ENCODE results near the gene PRICKLE3.

The PRICKLE3 gene

GRCh38 chrX:49199315-49199595 lies 13.1 kb upstream of the PRICKLE3 start:
- H3K4me1 ChIP-seq (ENCODE audit: insufficient read depth, low read length), result peaks cover 9% of the 10 kb centered on the region
- peak overlapping the region; percentile 54; the same call in 1 of the 2 replicates for H3K9ac ChIP-seq (ENCODE audit: low read depth, low read length)
- H3K36me3 ChIP-seq (ENCODE audit: insufficient read depth, low read length), result no peaks in the 10 kb centered on the region
- H3K9me3 ChIP-seq (ENCODE audit: control insufficient read depth, insufficient read depth, low read length), result no peaks in the 10 kb centered on the region

DNA sequence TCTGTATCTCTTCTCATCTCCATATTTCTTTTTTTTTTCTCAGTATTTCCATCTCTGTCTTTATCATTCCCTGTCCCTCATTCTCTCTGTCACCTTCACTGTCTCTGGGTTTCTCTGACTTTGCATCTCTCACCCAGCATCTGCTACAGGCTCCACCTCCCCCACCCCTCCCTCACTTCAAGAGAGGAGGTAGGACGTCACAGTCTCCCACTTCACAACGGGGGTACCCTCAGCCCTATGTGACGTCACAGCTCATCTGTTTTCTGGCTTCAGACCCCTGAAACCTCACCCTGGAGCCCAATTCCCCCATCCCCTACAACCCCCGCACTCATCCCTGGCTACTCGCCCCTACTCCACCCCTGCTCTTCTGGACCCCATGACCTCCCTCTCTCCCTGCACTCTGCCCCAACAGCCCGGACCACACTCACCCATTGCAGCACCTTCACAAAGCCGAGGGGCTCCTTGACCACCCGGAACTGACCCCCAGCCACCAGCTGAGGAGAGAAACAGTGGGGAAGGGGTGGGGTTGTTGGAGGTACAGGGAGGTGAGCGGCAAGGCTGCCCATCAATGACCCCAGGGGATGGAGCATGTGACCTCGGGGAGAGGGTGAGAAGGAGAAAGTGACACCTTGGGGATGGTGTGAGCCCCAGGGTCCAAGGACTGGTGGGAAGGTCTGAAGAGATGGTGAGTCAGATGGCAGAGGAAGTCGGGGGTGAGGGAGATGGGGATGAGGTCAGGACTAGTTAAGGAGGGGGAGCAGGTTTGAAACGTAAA lies 12.6 kb upstream of the PRICKLE3 start:
- Histone ChIP-seq H3K9me3 (ENCODE audit: control insufficient read depth, insufficient read depth, low read length) (no peaks in the 10 kb centered on the region), H3K9ac (ENCODE audit: low read depth, low read length) (peak overlapping the region; percentile 54; the same call in 1 of the 2 replicates), H3K4me1 (ENCODE audit: insufficient read depth, low read length) (peaks cover 9% of the 10 kb centered on the region), H3K36me3 (ENCODE audit: insufficient read depth, low read length) (no peaks in the 10 kb centered on the region)

GRCh38 chrX:49197543-49198087 lies 11.4 kb upstream of the PRICKLE3 start:
- Histone ChIP-seq H3K4me1 (ENCODE audit: insufficient read depth, low read length) (peaks cover 9% of the 10 kb centered on the region), H3K9me3 (ENCODE audit: control insufficient read depth, insufficient read depth, low read length) (no peaks in the 10 kb centered on the region), H3K9ac (ENCODE audit: low read depth, low read length) (no peak overlapping the region), H3K36me3 (ENCODE audit: insufficient read depth, low read length) (no peaks in the 10 kb centered on the region)

- no peaks in the 10 kb centered on the region for H3K9me3 ChIP-seq (ENCODE audit: control insufficient read depth, insufficient read depth, low read length)
- H3K9ac ChIP-seq (ENCODE audit: low read depth, low read length), result no peak overlapping the region
- no peaks in the 10 kb centered on the region for H3K36me3 ChIP-seq (ENCODE audit: insufficient read depth, low read length)
- peaks cover 7% of the 10 kb centered on the region for H3K4me1 ChIP-seq (ENCODE audit: insufficient read depth, low read length)
These were observed 7.4 kb upstream of the PRICKLE3 start for GRCh38 chrX:49193542-49193964.

DNA sequence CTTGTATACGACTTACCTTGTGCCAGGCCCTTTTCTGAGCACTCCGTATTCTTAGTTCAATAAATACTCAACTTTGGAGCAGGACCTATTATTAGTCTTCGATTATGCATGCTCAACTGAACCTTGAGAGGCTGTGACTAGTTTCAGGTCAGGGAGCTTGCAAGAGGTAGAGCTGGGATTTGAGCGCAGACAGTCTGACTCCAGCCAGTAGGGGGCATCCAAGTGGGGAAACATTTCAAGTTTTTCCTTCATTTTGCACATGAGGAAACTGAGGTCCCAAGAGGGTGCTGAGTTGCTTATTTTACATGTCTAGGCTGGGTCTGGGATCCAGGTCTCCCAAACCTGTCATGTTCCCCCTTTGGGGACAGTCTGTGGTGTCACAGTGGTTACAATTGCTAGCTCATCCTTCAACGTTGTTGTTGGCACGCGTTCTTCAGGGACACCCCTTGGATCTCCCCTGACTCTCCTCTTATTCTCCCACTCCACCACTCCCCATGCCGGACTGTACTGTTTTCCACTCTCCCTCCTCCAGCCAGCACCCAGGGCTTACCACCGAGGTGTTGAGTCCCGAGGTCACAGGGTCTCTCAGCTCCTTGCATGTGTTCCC lies 6.7 kb upstream of the PRICKLE3 start:
- H3K9me3 ChIP-seq (ENCODE audit: control insufficient read depth, insufficient read depth, low read length), result no peaks in the 10 kb centered on the region
- H3K4me1 ChIP-seq (ENCODE audit: insufficient read depth, low read length), result peaks cover 5% of the 10 kb centered on the region
- H3K9ac ChIP-seq (ENCODE audit: low read depth, low read length), result no peak overlapping the region
- no peaks in the 10 kb centered on the region for H3K36me3 ChIP-seq (ENCODE audit: insufficient read depth, low read length)

DNA sequence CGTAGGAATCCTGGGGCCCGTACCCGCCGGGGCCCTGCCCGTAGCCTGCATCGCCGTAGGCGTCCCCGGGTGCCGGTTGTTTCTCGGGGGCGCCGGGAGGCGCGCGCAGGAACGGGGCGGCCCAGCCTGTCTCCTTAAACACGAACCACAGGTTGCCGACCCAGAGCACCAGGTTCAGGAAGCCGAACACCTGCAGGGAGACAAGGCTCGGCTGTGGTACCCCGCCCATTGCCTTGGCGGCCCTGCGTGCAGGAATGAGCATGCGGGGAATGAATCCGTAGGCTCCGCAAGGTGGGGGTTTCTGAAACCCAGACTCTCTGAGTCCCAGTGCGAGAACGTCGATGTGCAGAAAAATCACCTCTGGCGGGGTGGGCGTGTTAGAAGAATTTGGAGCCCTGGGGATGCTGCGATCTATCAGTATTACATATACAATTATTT lies 5.4 kb upstream of the PRICKLE3 start:
- H3K4me1 ChIP-seq (ENCODE audit: insufficient read depth, low read length), result peaks cover 8% of the 10 kb centered on the region; the same call in 1 of the 2 replicates
- H3K9ac ChIP-seq (ENCODE audit: low read depth, low read length), result peak overlapping the region; percentile 69
- H3K36me3 ChIP-seq (ENCODE audit: insufficient read depth, low read length), result no peaks in the 10 kb centered on the region
- no peaks in the 10 kb centered on the region for H3K9me3 ChIP-seq (ENCODE audit: control insufficient read depth, insufficient read depth, low read length)

DNA sequence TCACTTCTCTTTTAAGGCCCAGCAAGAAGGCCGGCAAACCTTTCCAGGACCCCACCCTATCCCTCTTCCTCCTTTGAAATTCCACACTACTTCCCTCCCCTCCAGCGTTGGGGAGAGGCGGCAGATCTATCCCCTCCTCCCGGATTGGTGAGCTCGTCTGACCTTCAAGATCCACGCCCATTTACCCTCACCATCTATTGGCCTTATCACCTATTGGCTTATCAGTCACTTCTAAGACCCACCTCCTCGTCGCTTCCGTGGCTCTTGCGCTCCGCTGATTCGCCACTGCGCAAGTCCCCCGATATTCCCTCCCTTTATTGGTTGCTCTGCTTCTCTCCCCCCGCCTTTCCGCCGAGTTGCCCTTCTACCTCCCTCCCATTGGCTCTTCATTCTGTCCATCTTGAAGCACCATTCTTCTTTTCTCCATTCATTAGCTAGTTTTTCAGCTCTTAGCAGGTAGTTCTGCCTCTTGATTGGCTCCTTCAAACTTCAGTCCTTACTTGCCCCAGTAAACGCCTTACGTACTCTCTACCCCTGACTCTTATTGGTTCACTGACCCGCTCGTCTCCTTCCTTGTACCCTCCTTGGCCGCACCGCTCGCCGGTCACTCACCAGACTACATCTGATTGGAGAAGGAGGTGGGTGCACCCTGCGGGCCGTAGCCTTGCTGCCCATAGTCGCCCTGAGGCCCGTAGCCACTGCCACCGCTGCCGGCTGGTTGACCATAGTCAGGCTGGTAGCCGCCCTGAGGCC lies 4.8 kb upstream of the PRICKLE3 start:
- Histone ChIP-seq H3K4me1 (ENCODE audit: insufficient read depth, low read length) (peaks cover 8% of the 10 kb centered on the region; the same call in 1 of the 2 replicates), H3K9me3 (ENCODE audit: control insufficient read depth, insufficient read depth, low read length) (no peaks in the 10 kb centered on the region), H3K36me3 (ENCODE audit: insufficient read depth, low read length) (no peaks in the 10 kb centered on the region), H3K9ac (ENCODE audit: low read depth, low read length) (peak overlapping the region; percentile 69)

- Histone ChIP-seq H3K4me1 (ENCODE audit: insufficient read depth, low read length) (peaks cover 8% of the 10 kb centered on the region; the same call in 1 of the 2 replicates), H3K9ac (ENCODE audit: low read depth, low read length) (no peak overlapping the region; the same call in 1 of the 2 replicates), H3K36me3 (ENCODE audit: insufficient read depth, low read length) (no peaks in the 10 kb centered on the region), H3K9me3 (ENCODE audit: control insufficient read depth, insufficient read depth, low read length) (no peaks in the 10 kb centered on the region)
These were observed 3.4 kb upstream of the PRICKLE3 start for GRCh38 chrX:49189606-49190005.

DNA sequence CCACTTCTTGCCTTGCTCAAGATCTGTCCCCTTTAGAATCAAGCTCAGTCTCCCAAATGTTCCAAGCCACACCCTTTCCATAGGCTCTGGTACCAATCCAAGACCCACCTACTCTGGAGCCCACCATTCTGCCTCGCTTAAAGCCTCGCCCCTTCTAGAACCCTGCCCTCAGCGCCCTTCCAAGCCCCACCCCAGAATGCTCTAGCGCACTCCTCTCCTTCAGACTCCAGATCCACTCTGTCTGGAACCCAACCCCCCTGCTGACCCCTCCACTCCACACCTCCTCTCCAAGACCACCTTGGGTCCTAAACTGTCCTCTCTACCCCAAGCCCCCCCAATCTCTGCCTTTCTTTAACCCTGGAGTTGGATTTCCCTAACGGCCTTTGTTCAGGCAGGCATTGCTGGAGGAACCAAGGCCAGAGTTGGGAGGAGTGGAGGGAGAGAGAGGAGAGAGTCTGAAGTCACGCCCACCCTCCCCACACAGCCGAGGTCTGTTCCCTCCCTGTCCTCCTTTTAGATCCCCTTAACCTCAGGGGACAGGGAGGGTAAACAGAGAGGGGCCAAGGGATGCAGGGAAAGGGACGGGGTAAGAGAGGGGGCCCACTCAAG lies 2.4 kb upstream of the PRICKLE3 start:
- no peaks in the 10 kb centered on the region for H3K9me3 ChIP-seq (ENCODE audit: control insufficient read depth, insufficient read depth, low read length)
- no peak overlapping the region for H3K9ac ChIP-seq (ENCODE audit: low read depth, low read length)
- H3K36me3 ChIP-seq (ENCODE audit: insufficient read depth, low read length), result no peaks in the 10 kb centered on the region
- peaks cover 8% of the 10 kb centered on the region; the same call in 1 of the 2 replicates for H3K4me1 ChIP-seq (ENCODE audit: insufficient read depth, low read length)

DNA sequence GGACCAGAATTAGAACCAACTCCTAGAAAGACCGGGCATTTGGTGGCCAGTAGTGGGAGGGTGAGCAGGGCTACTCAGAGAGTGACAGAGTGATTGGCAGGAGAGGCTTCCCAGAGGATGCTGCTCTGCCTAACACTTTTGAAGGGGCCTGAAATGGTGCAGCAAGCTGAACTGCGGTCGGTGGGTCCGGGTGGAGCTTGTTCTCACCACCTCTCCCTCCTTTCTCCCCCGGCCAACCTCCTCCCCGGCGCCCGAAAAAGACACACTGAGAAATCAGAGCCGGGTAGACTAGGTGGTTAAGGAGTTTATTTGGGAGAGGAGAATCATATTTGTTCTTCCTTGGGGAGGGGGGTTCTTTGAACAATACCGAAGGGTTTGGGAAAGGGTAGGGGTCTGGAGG lies 1.4 kb upstream of the PRICKLE3 start:
- Histone ChIP-seq H3K9me3 (ENCODE audit: control insufficient read depth, insufficient read depth, low read length) (no peaks in the 10 kb centered on the region), H3K4me1 (ENCODE audit: insufficient read depth, low read length) (peaks cover 8% of the 10 kb centered on the region; the same call in 1 of the 2 replicates), H3K36me3 (ENCODE audit: insufficient read depth, low read length) (no peaks in the 10 kb centered on the region; the same call in 1 of the 2 replicates), H3K9ac (ENCODE audit: low read depth, low read length) (peak overlapping the region; percentile 76; the same call in 1 of the 2 replicates)

- H3K9ac ChIP-seq (ENCODE audit: low read depth, low read length), result peak overlapping the region; percentile 76; the same call in 1 of the 2 replicates
- no peaks in the 10 kb centered on the region for H3K9me3 ChIP-seq (ENCODE audit: control insufficient read depth, insufficient read depth, low read length)
- H3K36me3 ChIP-seq (ENCODE audit: insufficient read depth, low read length), result no peaks in the 10 kb centered on the region; the same call in 1 of the 2 replicates
- H3K4me1 ChIP-seq (ENCODE audit: insufficient read depth, low read length), result peaks cover 8% of the 10 kb centered on the region; the same call in 1 of the 2 replicates
These were observed 838 bp upstream of the PRICKLE3 start for GRCh38 chrX:49187028-49187394.

DNA sequence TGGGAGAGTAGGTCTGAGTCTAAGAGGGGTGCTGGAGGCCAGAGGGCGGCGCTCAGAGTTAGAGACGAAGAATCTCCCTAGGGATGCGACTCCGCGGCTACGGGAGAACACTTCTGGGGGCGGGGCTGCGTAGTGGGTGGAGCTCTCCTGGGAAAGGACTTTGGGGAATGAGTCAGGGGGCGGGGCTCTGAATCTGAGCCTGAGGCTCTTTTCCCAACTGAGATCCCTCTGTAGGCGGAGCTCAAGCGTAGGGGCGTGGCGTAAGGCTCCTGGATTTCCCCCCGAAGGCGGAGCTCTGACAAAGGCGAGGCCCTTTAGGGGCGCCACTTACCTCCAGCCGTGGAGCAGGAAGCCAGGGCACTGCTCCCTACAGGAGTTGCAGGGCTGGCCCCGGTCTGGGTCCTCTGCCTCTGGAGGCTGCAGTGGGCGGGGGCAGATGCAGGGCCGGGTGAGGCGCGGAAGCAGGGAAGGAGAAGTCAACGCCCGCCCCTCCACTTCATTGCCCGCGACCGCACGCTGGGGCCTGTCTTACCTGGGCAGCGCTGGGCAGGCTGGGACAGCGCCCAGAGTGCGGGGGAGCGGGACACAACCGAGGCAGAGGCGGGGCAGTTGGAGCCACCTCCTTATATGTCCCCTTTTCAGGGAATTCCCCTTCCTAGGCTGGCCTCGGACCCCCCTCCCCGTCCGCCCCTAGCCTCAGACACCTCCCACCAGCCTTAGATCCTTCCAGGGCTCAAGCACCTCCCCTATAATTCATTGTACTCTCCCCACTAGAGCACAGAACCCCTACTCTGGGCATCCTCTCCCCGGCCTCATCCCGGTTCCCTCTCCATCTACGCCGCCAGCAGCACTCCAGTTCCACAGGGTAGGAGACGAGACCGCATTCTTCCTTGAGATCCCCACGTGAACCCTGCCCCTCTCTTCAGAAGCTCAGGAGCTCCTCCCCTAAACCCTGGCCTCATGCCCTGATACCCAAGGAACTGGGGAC lies 1.6 kb downstream of the PRICKLE3 start:
- Histone ChIP-seq H3K4me1 (ENCODE audit: insufficient read depth, low read length) (peaks cover 8% of the 10 kb centered on the region; the same call in 1 of the 2 replicates), H3K36me3 (ENCODE audit: insufficient read depth, low read length) (no peaks in the 10 kb centered on the region; the same call in 1 of the 2 replicates), H3K9me3 (ENCODE audit: control insufficient read depth, insufficient read depth, low read length) (no peaks in the 10 kb centered on the region), H3K9ac (ENCODE audit: low read depth, low read length) (peak overlapping the region; percentile 59)

- Histone ChIP-seq H3K9ac (ENCODE audit: low read depth, low read length) (no peak overlapping the region), H3K9me3 (ENCODE audit: control insufficient read depth, insufficient read depth, low read length) (no peaks in the 10 kb centered on the region), H3K4me1 (ENCODE audit: insufficient read depth, low read length) (peaks cover 8% of the 10 kb centered on the region; the same call in 1 of the 2 replicates), H3K36me3 (ENCODE audit: insufficient read depth, low read length) (no peaks in the 10 kb centered on the region; the same call in 1 of the 2 replicates)
These were observed 2.4 kb downstream of the PRICKLE3 start for GRCh38 chrX:49183701-49184281.
